Testis (tissue), 3 donors: ENCODE results near the gene UBE2M. TPM values are rescaled to one million over a fixed set of nuclear protein-coding genes. Genes with fewer than 3 reads are reported as not detected.

Experiments used
- DNase-seq: peaks from one replicate; pipeline ENCODE4 v3.0.0-alpha.2; 2019
- H3K27ac ChIP-seq, 2 donors: fragments of 200-600 bp; sonication (generic); one replicate each; pipeline ENCODE4 v1.5.1; 2019
- H3K27me3 ChIP-seq: fragments of 200-600 bp; sonication (generic); one replicate; pipeline ENCODE4 v1.5.1; 2019
- H3K36me3 ChIP-seq: fragments of 200-600 bp; sonication (generic); one replicate; pipeline ENCODE4 v1.5.1; 2017; ENCODE audit warnings: low read depth; ENCODE audit errors: missing control alignments
- H3K4me1 ChIP-seq: fragments of 200-600 bp; sonication (generic); one replicate; pipeline ENCODE4 v1.5.1; 2019
- H3K4me3 ChIP-seq, 2 donors: fragments of 200-600 bp; sonication (generic); one replicate each; pipeline ENCODE4 v1.5.1; 2017 to 2019
- H3K9me3 ChIP-seq: fragments of 200-600 bp; sonication (generic); one replicate; pipeline ENCODE4 v1.5.1; 2017
- POLR2A ChIP-seq: fragments of 450-650 bp; IDR thresholded peaks from one replicate; pipeline ENCODE4 v1.6.1; 2017; ENCODE audit warnings: antibody characterized with exemption, mild to moderate bottlenecking, moderate library complexity
- WGBS, 2 donors: methylation state at CpG; one replicate each; pipeline ENCODE4 v1.1.5; 2018; 5-methylcytosine and 5-hydroxymethylcytosine counted together
- intact Hi-C: fragments of 100-400 bp; cut with DNase I; formaldehyde crosslinking; loops from one replicate; pipeline ENCODE4 v1.15.1; 2023; ENCODE audit warnings: low total_unique reads
- polyA plus RNA-seq: library from polyadenylated mRNA; stranded (reverse); fragments of 350-450 nt; fragmentation: Illumina TruSeq; extraction: RNeasy Lipid Tissue Mini Kit (QIAGEN cat#74804); gene quantifications from one replicate; pipeline ENCODE4 v1.2.3, GENCODE V29; 2014; ENCODE audit warnings: low read depth, low replicate concordance; ENCODE audit not compliant: insufficient read depth
- total RNA-seq, 2 donors: library from RNA; depleted of rRNA; stranded (reverse); fragments of >200 nt; gene quantifications; one replicate each; pipeline ENCODE4 v1.2.3, GENCODE V29; 2016
- TF ChIP-seq, protein P1 (sequence below), 3 experiments: fragments of 450-650 bp in 2 of 3; fragments of 200-600 bp in 1 of 3; sonication (generic) in 1 of 3; IDR thresholded peaks; one replicate each; pipeline ENCODE4 v1.5.1; 2016 to 2019; ENCODE audit warnings: antibody characterized with exemption in 3 of 3, mild to moderate bottlenecking in 2 of 3, moderate library complexity in 1 of 3

The UBE2M gene
- total and polyA plus RNA-seq, 3 donors from 2014 or later = 65.0 to 155 (median 65.2) TPM

DNA sequence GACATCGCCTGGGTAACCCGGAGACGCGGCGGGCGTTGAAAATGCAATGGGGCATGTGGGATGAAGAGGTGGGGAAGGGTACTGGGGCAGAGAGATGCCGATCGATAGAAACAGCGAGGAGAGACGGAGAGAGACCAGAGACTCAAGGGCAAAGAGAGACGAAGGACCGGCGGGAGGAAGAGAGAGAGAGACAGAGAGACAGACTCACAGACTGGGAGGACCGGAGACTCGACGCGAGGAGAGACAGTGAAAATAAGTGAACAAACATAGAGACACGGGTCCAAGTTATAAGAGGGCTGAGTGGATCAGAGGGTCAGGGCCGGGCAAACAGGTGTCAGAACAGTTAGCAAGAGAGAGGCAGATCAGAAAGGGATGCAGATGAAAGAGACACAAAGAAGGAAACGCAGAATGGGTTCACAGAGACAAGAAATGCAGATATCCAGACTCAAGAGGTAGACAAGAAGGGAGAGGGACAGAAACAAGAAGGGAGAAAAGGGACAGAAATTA is 15.3 kb upstream of the UBE2M start:
- no peaks in the 10 kb centered on the region for H3K9me3 ChIP-seq
- no peaks in the 10 kb centered on the region for H3K36me3 ChIP-seq
- peaks cover 7% of the 10 kb centered on the region for H3K4me1 ChIP-seq
- 1% methylated on average over 20 of the region's 20 CpGs for WGBS, 2 donors
- H3K27ac ChIP-seq = peak overlapping the region; percentile 36 to 86
- TF ChIP-seq POLR2A = no peak
- TF ChIP-seq, protein P1, sequence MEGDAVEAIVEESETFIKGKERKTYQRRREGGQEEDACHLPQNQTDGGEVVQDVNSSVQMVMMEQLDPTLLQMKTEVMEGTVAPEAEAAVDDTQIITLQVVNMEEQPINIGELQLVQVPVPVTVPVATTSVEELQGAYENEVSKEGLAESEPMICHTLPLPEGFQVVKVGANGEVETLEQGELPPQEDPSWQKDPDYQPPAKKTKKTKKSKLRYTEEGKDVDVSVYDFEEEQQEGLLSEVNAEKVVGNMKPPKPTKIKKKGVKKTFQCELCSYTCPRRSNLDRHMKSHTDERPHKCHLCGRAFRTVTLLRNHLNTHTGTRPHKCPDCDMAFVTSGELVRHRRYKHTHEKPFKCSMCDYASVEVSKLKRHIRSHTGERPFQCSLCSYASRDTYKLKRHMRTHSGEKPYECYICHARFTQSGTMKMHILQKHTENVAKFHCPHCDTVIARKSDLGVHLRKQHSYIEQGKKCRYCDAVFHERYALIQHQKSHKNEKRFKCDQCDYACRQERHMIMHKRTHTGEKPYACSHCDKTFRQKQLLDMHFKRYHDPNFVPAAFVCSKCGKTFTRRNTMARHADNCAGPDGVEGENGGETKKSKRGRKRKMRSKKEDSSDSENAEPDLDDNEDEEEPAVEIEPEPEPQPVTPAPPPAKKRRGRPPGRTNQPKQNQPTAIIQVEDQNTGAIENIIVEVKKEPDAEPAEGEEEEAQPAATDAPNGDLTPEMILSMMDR (IDR thresholded peaks at IDR 0.05) = no peak
- intact Hi-C loops = no loop called here
- no peak for DNase-seq
- H3K27me3 ChIP-seq = no peaks in the 10 kb centered on the region
- peak overlapping the region; percentile 51 to 82 for H3K4me3 ChIP-seq

DNA sequence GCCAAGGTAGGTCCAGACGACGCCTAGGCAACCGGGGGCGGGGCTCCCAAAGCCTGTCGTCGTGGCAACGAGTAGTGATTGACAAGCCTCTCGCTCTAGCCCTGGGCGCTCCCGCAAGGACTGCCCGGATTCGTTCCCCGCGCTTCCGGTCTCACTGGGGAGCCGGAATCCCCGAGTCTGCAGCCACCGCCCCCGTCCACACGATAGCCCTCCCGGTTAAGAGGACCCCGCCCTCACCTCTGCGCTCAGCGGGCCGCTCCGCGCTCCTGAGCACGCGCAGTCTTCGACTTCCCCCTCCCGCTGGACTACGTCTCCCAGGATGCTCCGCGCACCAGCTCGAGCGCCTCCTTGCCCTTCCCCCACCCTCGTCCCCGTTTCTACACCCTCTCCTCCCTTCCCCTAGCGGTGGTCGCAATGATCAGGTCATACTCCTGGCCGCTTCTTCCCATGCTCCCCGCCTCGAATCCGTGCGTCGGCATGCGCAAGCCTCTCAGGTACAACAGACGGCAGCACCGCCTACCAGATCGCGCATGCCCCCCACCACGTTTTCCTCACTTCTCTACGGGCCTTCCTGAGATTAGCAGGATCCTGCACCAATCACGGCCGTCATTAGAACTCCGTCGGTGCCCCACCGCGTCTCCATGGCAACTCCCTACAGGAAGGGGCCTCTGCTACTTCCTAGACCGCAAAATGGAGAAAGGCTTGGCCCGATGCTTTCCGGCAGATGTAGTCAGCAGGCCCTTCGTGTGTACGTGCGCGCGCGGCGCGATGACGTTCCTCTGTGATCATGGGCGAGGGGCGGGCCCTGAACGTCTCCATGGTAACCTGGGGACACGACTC is 14.6 kb upstream of the UBE2M start, which contains the start of gene MZF1:
Gene MZF1 (minus strand): TSS at position 518 of the 840 bp plus-strand sequence. CDS start 1,946 bp downstream, outside the sequence.
- Histone ChIP-seq H3K9me3 (no peaks in the 10 kb centered on the region), H3K27ac (peak within 1 kb of the TSS; percentile 86 to 99), H3K27me3 (no peaks in the 10 kb centered on the region), H3K4me1 (peaks cover 7% of the 10 kb centered on the region), H3K4me3 (peak within 1 kb of the TSS; percentile 51 to 82), H3K36me3 (no peaks in the 10 kb centered on the region)
- intact Hi-C loops = no loop called here
- WGBS, 2 donors = 1% methylated on average over 68 to 69 of the region's 75 CpGs
- peak; percentile 100 for DNase-seq
- TF ChIP-seq, protein P1 (IDR thresholded peaks at IDR 0.05) = peak in 2 of 3 experiments; percentile 18 to 30
- no peak for TF ChIP-seq POLR2A

DNA sequence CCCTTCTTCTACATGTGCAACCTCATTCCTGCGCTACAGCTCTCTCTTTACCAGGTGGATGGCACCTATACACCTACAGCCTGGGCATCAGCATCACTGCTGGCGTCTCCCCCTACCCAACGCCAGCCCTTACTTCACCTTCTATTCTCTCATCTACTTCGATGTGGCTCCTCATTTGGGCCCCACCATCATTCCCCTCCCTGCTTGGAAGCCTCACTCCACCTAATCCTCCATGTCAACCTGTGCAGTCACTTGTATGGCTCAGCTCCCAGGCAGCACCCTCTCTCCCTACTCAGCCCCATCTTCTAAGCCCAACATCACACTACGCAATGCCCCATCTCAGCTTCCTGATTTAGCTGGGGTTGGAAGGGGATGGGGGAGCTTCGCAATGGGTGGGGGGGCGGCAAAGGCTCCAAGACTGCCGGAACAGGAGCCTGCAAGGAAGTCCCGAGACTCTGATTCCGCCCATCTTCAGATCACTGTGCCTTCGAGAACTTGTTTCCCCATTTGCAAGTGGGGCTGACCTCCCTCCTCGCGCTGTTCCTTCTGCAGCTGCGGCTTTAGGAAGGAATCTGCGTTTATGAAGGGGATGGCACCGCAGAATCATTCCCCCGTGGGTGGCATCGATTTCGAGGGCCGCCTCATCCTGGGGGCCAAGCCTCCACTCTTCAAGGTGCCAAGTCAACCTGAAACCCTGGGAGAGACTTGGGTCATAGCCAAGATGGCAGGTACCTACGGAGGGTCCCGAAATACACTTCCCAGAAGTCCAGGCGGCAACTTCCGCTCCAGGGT is 13.8 kb upstream of the UBE2M start:
- Histone ChIP-seq H3K9me3 (no peaks in the 10 kb centered on the region), H3K4me1 (peaks cover 7% of the 10 kb centered on the region), H3K36me3 (no peaks in the 10 kb centered on the region), H3K27me3 (no peaks in the 10 kb centered on the region), H3K27ac (peak overlapping the region; percentile 86 to 99), H3K4me3 (peak overlapping the region; percentile 51 to 82)
- 27 to 34% methylated on average over 16 to 24 of the region's 24 CpGs for WGBS, 2 donors
- intact Hi-C loops = no loop called here
- no peak for DNase-seq
- TF ChIP-seq POLR2A = no peak
- TF ChIP-seq, protein P1 (IDR thresholded peaks at IDR 0.05) = no peak

DNA sequence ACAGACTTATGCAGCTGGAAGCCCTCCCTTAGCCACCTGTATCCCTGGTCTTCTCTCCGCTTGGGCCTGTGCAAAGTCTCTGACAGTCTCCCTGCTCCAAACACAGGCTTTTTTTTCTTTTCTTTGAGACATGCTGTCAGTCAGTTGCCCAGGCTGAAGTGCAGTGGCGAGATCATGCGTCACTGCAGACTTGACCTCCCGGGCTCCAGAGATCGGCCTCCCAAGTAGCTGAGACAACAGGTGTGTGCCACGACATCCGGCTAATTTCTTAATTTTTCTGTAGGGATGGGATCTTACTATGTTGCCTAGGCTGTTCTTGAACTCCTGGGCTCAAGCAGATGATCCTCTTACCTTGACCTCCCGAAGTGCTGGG is 13.2 kb upstream of the UBE2M start:
- DNase-seq = no peak
- peaks cover 7% of the 10 kb centered on the region for H3K4me1 ChIP-seq
- H3K27me3 ChIP-seq = no peaks in the 10 kb centered on the region
- TF ChIP-seq, protein P1 (IDR thresholded peaks at IDR 0.05) = no peak
- TF ChIP-seq POLR2A = no peak
- intact Hi-C loops = no loop called here
- H3K4me3 ChIP-seq = no peak overlapping the region
- no peak overlapping the region for H3K27ac ChIP-seq
- H3K9me3 ChIP-seq = no peaks in the 10 kb centered on the region
- H3K36me3 ChIP-seq = no peaks in the 10 kb centered on the region
- WGBS, 2 donors = 77 to 78% methylated on average over 8 of the region's 8 CpGs
